ENCODE measurements around the gene ZYG11A.

ZYG11A gene

DNA sequence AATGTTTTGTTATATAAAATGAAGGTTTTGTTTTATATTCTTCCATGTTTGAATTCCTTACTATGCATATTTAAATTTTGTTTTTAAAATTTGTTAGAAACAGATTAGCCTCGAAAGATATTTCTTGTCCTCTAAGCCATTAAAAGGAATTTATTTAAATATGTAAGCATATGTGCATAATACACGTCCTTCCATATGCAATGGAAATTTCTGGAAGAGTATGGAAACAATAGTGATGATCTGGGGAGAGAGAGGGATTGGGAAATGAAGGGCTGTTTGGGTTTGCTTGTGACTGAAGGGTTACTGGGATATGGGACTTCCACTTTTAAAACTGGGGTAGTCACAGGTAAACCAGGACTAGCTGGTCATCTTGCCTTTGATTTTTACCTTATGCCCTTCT lies 57.8 kb downstream of the ZYG11A start:
- ChIA-PET CTCF (interaction anchor here (2.3 kb wide), 1 partner anchor 286 kb away, joined by 8 read pairs; no protein-coding TSS in a partner anchor), POLR2A (interaction anchor here (1.0 kb wide), 1 partner anchor 17 kb away, joined by 3 read pairs; no protein-coding TSS in a partner anchor)
- no peak for DNase-seq (ENCODE audit: low read depth, low spot score)
- no peak overlapping the region for H3K4me3 ChIP-seq (ENCODE audit: low read depth, low read length)
- TF ChIP-seq, protein P1, sequence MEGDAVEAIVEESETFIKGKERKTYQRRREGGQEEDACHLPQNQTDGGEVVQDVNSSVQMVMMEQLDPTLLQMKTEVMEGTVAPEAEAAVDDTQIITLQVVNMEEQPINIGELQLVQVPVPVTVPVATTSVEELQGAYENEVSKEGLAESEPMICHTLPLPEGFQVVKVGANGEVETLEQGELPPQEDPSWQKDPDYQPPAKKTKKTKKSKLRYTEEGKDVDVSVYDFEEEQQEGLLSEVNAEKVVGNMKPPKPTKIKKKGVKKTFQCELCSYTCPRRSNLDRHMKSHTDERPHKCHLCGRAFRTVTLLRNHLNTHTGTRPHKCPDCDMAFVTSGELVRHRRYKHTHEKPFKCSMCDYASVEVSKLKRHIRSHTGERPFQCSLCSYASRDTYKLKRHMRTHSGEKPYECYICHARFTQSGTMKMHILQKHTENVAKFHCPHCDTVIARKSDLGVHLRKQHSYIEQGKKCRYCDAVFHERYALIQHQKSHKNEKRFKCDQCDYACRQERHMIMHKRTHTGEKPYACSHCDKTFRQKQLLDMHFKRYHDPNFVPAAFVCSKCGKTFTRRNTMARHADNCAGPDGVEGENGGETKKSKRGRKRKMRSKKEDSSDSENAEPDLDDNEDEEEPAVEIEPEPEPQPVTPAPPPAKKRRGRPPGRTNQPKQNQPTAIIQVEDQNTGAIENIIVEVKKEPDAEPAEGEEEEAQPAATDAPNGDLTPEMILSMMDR (IDR thresholded peaks at IDR 0.05; ENCODE audit: insufficient read depth, low read length, missing control alignments): no peak

DNA sequence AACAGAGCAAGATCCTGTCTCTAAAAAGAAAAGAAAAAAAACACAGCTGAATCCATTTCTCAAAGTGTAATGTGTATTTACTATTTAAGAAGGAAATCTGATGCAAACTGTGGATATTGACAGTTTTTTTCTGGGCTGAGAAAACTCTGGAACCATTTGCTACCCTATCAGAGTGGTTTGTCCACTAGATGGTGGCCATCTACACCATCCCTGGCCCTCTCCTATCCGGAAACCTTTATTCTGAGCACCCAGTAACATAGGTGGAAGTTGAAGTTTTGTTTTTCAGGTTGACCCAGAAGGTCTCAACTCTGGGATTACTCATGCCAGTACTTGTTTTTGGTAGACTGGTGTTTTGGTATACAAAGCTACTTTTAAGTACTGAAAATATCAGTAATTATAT lies 58.8 kb downstream of the ZYG11A start:
- TF ChIP-seq, protein P1 (IDR thresholded peaks at IDR 0.05; ENCODE audit: insufficient read depth, low read length, missing control alignments): no peak
- POLR2A ChIA-PET: no interaction called here

DNA sequence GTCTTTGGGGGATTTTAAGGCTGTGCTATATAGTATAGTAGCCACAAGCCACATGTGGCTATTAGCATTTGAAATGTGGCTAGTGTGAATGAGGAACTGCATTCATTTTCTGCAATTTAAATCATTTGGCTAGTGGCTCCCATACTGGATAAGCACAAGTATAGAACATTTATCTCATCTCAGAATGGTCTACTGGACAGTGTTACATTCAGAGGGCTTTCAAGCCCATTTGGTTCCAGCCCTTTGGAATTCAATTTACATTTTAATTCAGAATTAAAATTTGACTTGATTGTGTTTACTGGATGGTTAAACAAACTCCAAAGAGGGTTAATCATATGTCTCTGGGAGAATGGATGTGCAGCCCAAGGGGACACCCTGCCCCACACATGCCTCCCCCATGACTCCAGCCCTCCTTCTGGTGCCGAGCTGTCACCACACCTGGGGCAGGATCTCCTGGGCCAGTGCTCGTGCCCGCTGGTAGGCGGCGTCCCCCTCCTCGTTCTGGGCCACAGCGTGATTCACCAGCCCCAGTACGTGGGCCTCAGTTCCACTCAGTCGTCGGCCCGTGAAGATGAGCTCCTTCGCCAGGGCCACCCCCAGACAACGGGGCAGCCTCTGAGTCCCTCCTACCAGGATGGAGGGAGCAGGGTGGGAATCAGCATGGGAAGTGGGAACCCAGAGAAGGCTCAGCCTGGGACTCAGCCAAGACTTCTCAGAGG lies 61.8 kb downstream of the ZYG11A start:
- no peak for DNase-seq (ENCODE audit: low read depth, low spot score)
- ChIA-PET CTCF (interaction anchor here (1.1 to 2.3 kb wide), 6 partner anchors 14 to 286 kb away, joined by 3 to 9 read pairs (median 4); no protein-coding TSS in a partner anchor), POLR2A (no interaction called here)
- no peak overlapping the region for H3K4me3 ChIP-seq (ENCODE audit: low read depth, low read length)
- TF ChIP-seq, protein P1 (IDR thresholded peaks at IDR 0.05; ENCODE audit: insufficient read depth, low read length, missing control alignments): no peak

More for the DNA sequence above, 58.8 kb downstream of the ZYG11A start:
- CTCF ChIA-PET: interaction anchor here (0.7 to 2.3 kb wide), 9 partner anchors 12 to 289 kb away, joined by 3 to 8 read pairs (median 3); partner anchors contain the start of gene ECHDC2
- no peak overlapping the region for H3K4me3 ChIP-seq (ENCODE audit: low read depth, low read length)
- DNase-seq (ENCODE audit: low read depth, low spot score): no peak

DNA sequence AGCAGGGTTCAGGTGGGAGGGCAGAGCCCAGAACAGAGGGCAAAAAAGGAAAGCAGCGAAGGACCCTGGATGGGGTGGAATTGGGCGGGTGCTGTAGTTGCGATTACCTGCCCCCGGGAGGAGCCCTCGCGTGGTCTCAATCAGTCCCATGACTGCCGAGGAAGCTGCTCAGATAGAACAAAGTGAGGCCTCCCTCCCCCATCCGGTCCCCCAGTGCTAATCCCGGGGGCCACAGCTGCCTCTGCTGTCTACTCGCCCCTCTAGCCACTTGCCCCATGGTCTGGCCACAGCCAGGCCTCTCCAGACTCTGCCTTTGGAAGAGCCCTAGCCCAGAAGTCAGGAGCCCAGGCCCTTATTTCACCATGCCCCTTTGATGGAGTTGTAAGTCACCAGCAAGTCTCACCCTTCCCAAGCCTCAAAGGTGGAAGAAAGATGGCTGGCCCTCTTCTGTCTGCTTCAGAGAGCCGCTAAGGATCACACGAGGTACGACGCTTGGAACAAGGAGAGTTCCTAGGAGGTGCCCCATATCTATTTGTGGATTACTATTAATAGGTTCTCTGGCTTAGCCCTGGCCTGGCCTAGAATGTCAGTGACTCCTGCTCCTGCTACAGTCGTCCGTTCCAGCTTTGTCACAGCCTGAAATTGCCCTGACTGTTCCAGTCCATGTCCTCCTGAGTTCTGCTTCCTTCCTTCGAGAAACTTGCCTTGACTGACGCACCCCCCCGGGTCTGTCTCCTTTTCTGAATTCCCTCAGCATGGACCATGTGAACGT lies 62.6 kb downstream of the ZYG11A start:
- no peak overlapping the region for H3K4me3 ChIP-seq (ENCODE audit: low read depth, low read length)
- no peak for DNase-seq (ENCODE audit: low read depth, low spot score)
- CTCF ChIA-PET: interaction anchor here (0.6 to 2.3 kb wide), 14 partner anchors 11 to 285 kb away, joined by 3 to 9 read pairs (median 4); partner anchors contain the start of gene ECHDC2
- POLR2A ChIA-PET: interaction anchor here (1.0 kb wide), 1 partner anchor 12 kb away, joined by 3 read pairs; no protein-coding TSS in a partner anchor
- TF ChIP-seq, protein P1 (IDR thresholded peaks at IDR 0.05; ENCODE audit: insufficient read depth, low read length, missing control alignments): peak; percentile 52

DNA sequence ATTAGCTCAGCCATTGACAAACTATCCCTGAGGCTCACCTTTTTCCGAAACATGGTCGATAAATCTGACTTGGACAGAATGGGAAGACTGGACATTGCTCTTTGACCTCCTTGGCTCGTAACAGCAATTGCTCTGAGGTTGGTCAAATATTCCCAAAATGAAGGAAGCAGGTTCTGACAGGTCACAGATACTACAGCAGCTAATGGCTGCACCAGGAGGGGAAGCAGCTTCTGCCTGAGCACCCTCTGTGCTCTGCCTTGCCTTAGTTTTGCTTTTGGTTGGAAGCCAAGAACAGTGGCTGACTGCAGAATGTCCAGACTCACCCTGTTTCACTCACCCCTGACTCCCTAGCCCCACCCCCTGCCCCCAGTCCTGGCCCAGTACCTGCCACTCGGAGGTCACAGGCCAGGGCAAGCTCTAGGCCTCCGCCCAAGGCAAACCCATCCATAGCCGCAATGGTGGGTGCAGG lies 63.6 kb downstream of the ZYG11A start:
- ChIA-PET POLR2A (interaction anchor here (1.0 kb wide), 1 partner anchor 13 kb away, joined by 3 read pairs; no protein-coding TSS in a partner anchor), CTCF (interaction anchor here (0.6 to 2.3 kb wide), 10 partner anchors 10 to 550 kb away, joined by 3 to 7 read pairs (median 5); partner anchors contain the start of gene ECHDC2)
- no peak for DNase-seq (ENCODE audit: low read depth, low spot score)
- H3K4me3 ChIP-seq (ENCODE audit: low read depth, low read length): no peak overlapping the region
- TF ChIP-seq, protein P1 (IDR thresholded peaks at IDR 0.05; ENCODE audit: insufficient read depth, low read length, missing control alignments): no peak

Measured in AG04449 (cell line).